ENCODE data around the gene CYREN.

CYREN gene

GRCh38 chr7:135170274-135170997 lies at the start of gene CYREN:
TSS of gene CYREN (minus strand) at chr7:135170707. CDS start at chr7:135168922, 1,785 bp downstream.
- DNase-seq (ENCODE audit: low read depth): peak; percentile 91

GRCh38 chr7:135217645-135218509 lies 47.4 kb upstream of the CYREN start:
- DNase-seq (ENCODE audit: low read depth): no peak

GRCh38 chr7:135215698-135216097 lies 45.2 kb upstream of the CYREN start:
- no peak for DNase-seq (ENCODE audit: low read depth)

DNA sequence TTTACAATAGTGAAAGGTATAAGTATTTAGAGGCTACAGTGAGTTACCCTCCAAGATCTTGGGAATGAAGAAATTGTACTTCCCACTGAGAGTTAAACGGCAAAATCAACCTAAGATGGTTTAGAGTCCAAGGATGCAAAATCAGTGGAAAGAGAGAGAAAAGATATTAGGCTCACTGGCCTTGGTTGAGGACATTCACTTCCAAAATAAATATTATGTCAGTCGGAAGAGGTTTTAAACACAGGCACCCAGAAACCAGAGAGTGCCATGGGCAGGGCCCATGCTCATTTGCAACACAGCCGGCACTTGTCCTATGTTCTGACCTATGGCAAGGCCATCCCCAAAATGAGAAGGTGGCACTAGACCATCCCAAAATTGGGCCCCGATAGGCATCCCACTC lies 44.7 kb upstream of the CYREN start:
- DNase-seq (ENCODE audit: low read depth): no peak

- DNase-seq (ENCODE audit: low read depth): no peak
These were observed 43.3 kb upstream of the CYREN start for GRCh38 chr7:135213831-135214230.

DNA sequence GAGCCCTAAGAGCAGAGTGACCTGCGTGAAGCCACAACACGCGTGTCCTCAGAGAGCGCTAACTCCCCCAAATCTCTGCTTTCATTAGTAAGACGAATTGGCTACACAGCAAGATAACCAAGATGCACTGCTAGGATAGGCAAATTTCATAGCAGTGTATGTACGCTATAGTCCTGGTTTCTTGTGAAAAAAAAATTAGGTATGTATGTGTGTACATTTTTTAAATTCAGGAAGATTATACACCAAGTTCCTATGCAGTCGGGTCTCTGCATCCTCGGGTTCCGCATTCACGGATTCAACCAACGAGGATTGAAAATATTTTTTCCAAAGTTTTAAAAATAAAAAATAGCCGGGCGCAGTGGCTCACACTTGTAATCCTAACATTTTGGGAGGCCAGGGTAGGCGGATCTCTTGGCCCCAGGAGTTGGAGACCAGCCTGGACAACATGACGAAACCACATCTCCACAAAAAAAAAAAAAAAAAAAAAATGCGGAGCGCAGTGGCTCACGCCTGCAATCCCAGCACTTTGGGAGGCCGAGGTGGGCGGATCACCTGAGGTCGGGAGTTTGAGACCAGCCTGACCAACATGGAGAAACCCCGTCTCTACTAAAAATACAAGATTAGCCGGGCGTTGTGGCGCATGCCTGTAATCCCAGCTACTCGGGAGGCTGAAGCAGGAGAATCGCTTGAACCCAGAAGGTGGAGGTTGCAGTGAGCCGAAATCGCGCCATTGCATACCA lies 41.6 kb upstream of the CYREN start:
- DNase-seq (ENCODE audit: low read depth): peak; percentile 43

DNA sequence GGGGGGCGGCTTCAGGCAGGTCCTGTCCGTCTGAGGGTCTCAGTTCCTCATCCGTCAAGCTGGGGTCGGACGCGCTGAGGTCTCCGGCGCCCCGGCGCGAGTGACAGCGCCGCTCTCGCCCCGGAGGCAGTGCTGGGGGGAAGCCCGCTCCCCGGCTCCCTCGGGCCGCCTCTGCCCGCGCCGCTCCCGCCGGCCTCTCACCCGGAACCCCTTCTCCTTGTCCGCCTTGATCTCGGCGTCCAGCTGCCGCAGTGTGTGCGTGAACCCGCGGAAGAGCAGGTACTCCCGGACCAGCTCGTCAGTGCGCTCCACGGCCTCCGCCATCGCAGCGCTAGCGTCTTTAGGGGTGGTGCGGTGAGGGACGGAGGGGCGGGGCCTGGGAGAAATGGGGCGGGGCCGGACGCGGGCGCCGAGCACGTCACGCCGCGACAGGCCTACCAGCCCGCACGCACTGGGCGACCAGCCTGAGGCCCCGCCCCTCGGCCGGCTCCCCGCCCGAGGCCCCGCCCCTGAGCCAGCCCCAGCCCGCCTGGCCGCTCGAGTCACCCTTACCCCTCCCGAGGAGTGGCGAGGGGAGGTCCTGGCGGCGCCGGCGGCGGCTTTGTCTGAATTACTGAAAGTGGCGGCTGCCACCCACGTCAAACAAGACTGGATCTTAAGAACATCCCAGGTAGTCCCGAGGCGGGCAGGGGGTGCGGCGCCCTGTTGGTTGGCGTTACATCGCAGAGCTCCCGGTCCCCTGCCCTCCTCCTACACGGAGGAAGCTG lies 40.9 kb upstream of the CYREN start, which contains the start of gene WDR91:
Gene WDR91, minus strand, starts transcription at position 348 of the 767 bp plus-strand sequence. Its CDS starts 24 bp downstream, at position 324.
- DNase-seq (ENCODE audit: low read depth): peak; percentile 82

GRCh38 chr7:135210888-135211178 lies 40.3 kb upstream of the CYREN start:
- no peak for DNase-seq (ENCODE audit: low read depth)

DNA sequence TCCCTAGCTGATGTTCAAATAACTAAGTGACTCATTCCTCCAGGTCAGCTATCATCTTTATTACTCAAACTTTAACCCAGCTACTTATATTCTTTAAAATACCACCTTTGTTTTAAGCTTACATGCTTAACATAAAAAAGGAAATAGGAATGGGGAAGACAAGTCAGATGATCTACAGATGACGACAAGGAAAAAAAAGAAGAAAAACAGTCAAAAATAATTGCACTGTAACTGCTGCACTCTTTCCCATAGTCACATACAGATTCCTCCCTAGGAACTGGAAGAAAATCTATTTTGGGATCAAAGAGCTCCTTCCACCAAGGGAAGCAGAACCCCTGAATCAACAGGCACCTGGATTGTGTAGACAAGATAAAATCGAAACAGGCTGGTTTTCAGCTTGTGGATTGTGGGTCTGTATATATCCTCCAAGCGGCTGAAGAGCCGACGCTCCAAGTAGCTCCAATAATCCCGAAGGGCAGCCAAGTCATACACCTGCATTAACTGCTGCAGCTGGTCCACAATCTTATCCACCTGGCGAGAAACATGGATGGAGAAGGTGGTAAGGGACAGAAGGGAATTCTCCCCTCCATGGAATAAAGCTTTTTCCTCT lies 38.8 kb upstream of the CYREN start:
- DNase-seq (ENCODE audit: low read depth): no peak

DNA sequence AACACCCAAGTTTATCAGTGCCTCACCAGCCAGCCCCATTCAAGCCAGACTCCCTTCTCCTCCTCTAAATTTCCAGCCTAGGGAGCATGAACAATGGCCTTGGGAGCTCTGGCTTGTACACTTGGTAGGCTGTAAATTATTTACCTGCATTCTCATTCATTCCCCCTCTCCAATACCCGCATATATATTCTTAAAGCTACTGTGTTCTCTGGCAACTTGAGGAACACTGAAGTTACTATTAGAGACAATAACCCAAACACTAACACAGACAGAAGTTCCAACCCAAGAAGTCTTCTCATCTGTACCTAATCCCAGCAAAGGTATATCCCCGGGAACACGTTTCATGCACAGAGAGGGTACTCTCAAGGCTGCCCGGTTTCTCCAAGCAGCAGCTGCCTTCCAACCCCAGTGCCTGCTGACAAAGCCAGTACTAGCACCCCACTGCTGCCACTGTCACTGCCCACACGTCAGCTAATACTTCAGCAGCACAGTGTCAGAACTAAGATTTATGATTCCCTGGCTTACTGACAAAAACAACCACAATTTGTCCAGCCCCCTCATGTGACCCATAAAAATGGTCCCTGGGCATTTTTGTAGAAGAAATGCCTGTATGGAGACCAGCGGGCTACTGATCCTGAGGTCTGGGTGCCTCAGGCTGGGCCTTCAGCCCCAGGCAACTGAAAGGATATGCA lies 37.7 kb upstream of the CYREN start:
- no peak for DNase-seq (ENCODE audit: low read depth)

DNA sequence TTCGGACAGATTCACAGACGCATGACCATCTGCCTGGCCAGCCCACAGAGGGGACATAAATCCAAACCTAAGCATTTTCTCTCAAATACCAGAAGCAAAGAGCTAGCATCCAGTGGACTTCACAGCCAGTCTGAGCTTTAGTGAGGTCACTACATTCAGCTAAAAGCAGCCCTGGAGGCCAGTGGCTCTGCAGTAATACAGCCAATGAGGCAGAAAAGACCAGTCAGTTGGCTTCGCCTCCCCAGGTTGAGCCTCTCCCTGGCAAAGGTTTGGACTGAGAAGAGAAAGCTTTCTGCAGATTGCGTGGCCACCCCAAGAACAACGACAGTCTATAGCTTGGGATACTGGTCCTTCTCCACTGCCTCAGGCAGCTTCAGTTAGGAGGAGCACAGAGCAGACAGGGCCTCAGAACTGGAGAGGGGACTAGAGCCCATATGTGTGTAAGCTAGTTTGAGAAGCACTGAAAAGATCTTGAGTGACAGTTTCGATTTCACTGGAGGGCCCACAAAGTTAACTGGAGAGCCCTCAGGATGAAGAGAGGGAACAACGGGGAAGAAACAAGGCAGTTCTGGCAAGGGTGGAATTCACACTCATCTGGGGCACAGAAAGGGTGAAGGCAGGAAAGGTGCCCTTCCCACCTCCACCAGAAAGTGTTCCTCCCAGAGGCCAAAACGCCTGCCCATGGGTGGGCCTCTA lies 37.0 kb upstream of the CYREN start:
- no peak for DNase-seq (ENCODE audit: low read depth)

- DNase-seq (ENCODE audit: low read depth): no peak
These were observed 36.5 kb upstream of the CYREN start for GRCh38 chr7:135206941-135207391.

- DNase-seq (ENCODE audit: low read depth): no peak
These were observed 35.3 kb upstream of the CYREN start for GRCh38 chr7:135205850-135206249.

DNA sequence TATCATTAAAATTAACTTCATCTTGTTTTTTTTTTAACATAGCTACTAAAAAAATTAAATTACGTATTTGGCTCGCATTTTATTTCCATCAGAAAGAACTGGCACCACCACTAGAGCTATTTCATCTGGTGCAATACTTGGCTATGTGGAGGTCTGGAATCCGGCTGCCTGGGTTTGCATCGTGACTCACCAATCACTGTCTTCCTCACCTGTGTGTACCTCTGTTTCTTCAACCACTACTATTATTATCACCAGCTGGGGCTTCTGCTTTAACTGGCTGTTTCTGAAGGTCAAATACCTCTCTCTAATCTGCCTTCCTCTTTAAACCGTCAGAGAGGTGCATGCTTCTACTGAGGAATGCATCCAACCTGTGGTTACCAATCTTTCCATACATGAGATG lies 34.4 kb upstream of the CYREN start:
- DNase-seq (ENCODE audit: low read depth): no peak

- DNase-seq (ENCODE audit: low read depth): no peak
These were observed 33.8 kb upstream of the CYREN start for GRCh38 chr7:135204341-135204749.

- no peak for DNase-seq (ENCODE audit: low read depth)
These were observed 30.8 kb upstream of the CYREN start for GRCh38 chr7:135201350-135201749.

DNA sequence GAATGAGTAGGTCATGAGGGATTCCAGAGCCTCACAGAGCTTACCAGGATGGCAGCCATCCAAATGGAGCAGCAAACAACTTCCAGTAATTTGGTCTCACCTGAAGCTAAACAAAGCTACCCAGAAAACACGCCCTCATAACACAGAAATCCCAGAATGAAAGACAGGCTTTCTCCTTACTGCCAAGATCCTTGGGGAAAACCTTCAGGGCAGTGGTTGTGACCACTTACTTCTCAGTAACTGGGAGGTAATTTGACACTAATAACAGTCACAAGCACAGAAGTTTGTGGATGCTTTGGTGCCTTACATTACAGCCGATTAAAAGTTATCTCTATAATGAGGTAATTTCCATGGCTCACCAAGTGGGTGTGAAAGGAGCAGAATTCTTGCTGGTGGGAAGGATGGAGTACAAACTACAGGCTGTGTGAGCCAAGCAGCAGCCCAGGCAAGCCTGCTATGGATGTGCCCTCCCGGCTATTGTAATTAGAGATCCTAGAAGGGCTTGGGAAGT lies 30.4 kb upstream of the CYREN start:
- DNase-seq (ENCODE audit: low read depth): no peak

DNA sequence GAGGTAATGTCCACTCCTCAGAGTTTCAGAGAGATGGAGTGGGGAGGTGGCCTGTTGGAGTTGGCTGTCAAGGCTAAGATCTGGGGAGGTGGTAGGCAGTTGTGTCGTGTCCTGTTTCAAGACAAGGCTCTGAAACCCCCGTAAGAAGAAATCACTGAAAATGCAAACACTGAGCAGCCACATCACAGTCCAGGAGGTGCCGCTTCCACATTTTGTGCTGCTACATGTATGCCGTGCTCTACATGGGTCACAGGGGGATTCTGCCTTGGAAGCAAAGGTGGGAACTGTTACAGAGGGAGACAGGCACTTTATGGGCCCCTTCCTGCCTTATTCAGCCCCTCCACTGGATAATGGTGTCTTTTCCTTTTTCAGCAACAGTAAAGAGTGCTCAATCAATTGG lies 28.9 kb upstream of the CYREN start:
- no peak for DNase-seq (ENCODE audit: low read depth)

- no peak for DNase-seq (ENCODE audit: low read depth)
These were observed 27.6 kb upstream of the CYREN start for GRCh38 chr7:135197906-135198655.
